Spleen (tissue), 11 donors: ENCODE data around the gene BORCS8. TPM values are rescaled to one million over a fixed set of nuclear protein-coding genes. Genes with fewer than 3 reads are reported as not detected.

Experiments used
- DNase-seq: peaks from one replicate; pipeline ENCODE4 v3.0.0-alpha.2; 2020
- H3K27ac ChIP-seq, 8 donors: fragments of 200-600 bp; sonication (generic) in 7 of 8; 1 replicate in 4 of 8; 2 replicates in 4 of 8; pipeline versions ENCODE4 v1.5.0 to v1.8.0; 2016 to 2021; ENCODE audit warnings: inconsistent platforms in 4 of 8, mild to moderate bottlenecking in 4 of 8, moderate library complexity in 1 of 8
- H3K27me3 ChIP-seq, 7 donors: fragments of 200-600 bp; sonication (generic) in 6 of 7; replicated peaks in 1 of 7; 1 replicate in 4 of 7; 2 replicates in 3 of 7; pipeline versions ENCODE4 v1.5.0 to v1.8.0; 2016 to 2021; ENCODE audit warnings: inconsistent platforms in 3 of 7, mild to moderate bottlenecking in 1 of 7
- H3K36me3 ChIP-seq, 6 donors: fragments of 200-600 bp; sonication (generic) in 5 of 6; 1 replicate in 4 of 6; 2 replicates in 2 of 6; pipeline versions ENCODE4 v1.5.0 to v1.8.0; 2016 to 2021; ENCODE audit warnings: inconsistent platforms in 2 of 6
- H3K4me1 ChIP-seq, 6 donors: fragments of 200-600 bp; sonication (generic) in 5 of 6; 1 replicate in 3 of 6; 2 replicates in 3 of 6; pipeline versions ENCODE4 v1.5.0 to v1.8.0; 2016 to 2021; ENCODE audit warnings: inconsistent platforms in 3 of 6
- H3K4me3 ChIP-seq, 8 donors: fragments of 200-600 bp; sonication (generic) in 7 of 8; 1 replicate in 4 of 8; 2 replicates in 4 of 8; pipeline versions ENCODE4 v1.5.0 to v1.8.0; 2016 to 2021; ENCODE audit warnings: inconsistent platforms in 4 of 8, mild to moderate bottlenecking in 4 of 8, moderate library complexity in 2 of 8
- H3K9me3 ChIP-seq, 8 donors: fragments of 200-600 bp; sonication (generic) in 7 of 8; 1 replicate in 4 of 8; 2 replicates in 4 of 8; pipeline versions ENCODE4 v1.5.0 to v1.8.0; 2016 to 2021; ENCODE audit warnings: inconsistent platforms in 4 of 8
- POLR2A ChIP-seq, 3 donors: fragments of 450-650 bp; IDR thresholded peaks; one replicate each; pipeline ENCODE4 v1.5.1; 2017; ENCODE audit warnings: antibody characterized with exemption in 3 of 3, mild to moderate bottlenecking in 1 of 3
- POLR2AphosphoS5 ChIP-seq, 3 donors: sonication (generic); formaldehyde crosslinking; IDR thresholded peaks; one replicate each; pipeline ENCODE4 v1.5.1; 2017; ENCODE audit warnings: antibody characterized with exemption in 3 of 3
- WGBS, 5 donors: extraction: QIAGEN DNeasy Blood & Tissue Kit in 3 of 5; methylation state at CpG; one replicate each; pipeline versions ENCODE4 v1.1.5 to v1.1.7; 2013 to 2018; 5-methylcytosine and 5-hydroxymethylcytosine counted together
- intact Hi-C: fragments of 100-400 bp; cut with DNase I; formaldehyde crosslinking; loops from one replicate; pipeline ENCODE4 v1.15.0; 2023; ENCODE audit warnings: low total_unique reads
- polyA plus RNA-seq, 3 donors: library from polyadenylated mRNA; stranded (reverse); fragments of 200-250 nt; gene quantifications; one replicate each; pipeline ENCODE4 v1.2.1, GENCODE V29; 2013
- total RNA-seq, 7 donors: library from RNA; depleted of rRNA in 3 of 7; stranded (reverse); fragments of >200 nt in 3 of 7; fragmentation: NEBNext Ultra II Directional in 4 of 7; extraction: Animal tissue kit (Norgen Biotek cat#: 25700) in 4 of 7; gene quantifications; one replicate each; pipeline versions ENCODE4 v1.1.0 to v1.2.1, GENCODE V29; 2016 to 2021
- TF ChIP-seq, protein P1 (sequence below), 11 experiments: fragments of 200-600 bp in 7 of 11; fragments of 450-650 bp in 4 of 11; sonication (generic) in 4 of 11; IDR thresholded peaks in 8 of 11; conservative IDR thresholded peaks in 3 of 11; 1 replicate in 7 of 11; 2 replicates in 4 of 11; pipeline versions ENCODE4 v1.4.0 to v1.8.0; 2016 to 2021; ENCODE audit warnings: antibody characterized with exemption in 11 of 11, inconsistent platforms in 4 of 11, mild to moderate bottlenecking in 1 of 11
- donor health status: healthy with polysubstance abuse.
- donor health status: DM: no; HTN: no; CAD: no; lungs with moderate emphysema.
- donor health status: DM: no; HTN: no; CAD: no.
- donor health status: Bipolar disorder and iron deficiency.
- donor health status: healthy.
- donor health status: DM: no; HTN: no; CAD: no.
- donor health status: DM: yes; HTN: yes; CAD: no.

The BORCS8 gene
- total and polyA plus RNA-seq, 10 donors, result 14.0 to 52.1 (median 26.2) TPM

DNA sequence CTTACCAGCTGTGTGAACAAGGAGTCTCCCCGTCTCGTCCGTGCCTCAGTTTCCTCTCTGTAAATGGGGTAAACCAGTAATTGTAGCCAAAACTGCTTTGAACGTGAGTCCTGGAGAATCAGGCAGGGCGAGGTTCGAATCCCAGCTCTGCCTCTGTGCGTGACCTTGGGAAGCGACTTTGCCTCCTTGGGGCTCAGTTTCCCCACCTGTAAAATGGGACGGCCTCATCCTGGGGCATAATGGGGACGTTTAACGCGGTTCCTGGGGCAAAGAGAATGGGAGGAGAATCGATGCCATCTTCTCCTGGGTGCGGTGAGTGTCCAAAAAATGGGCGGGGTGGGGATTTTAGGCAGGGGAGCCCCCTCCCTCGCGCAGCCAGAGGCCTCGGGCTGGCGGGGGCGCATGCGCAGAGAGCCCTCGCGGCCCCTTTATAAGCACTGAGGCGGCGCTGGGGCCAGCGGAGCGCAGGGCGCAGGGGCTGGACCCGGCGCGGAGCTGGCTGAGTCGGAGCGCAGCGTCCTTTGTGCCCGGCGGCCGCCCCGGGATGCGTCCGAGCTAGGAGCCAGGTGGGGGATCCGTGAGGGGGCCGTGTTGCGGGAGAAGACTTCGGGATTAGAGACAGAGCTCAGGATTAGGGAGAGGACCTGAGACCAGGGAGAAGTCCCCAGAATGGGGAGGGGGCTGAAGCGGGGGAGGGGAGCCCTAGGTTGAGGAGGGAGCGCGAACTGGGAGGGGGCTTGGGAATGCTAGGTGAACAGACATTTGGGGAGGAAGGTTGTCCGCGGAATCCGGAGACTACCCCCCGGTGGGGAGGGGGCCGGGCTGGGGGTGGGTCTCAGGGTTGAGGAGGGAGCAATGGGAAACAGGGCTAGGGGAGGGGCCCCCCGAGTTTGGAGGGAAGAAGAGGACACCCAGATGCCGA is 19.8 kb upstream of the BORCS8 start, which contains the start of gene NCAN:
Gene NCAN (plus strand): TSS at position 460 of the 922 bp plus-strand sequence. CDS start 4,996 bp downstream, outside the sequence.
- 9 to 13% (median 12%) methylated on average over 53 to 54 of the region's 54 CpGs for WGBS, 5 donors
- H3K4me1 ChIP-seq, result peaks cover 0 to 5% (median 0%) of the 10 kb centered on the region in 6 donors
- peaks cover 0 to 87% (median 45%) of the 10 kb centered on the region in 7 donors for H3K27me3 ChIP-seq
- H3K36me3 ChIP-seq, result no peaks in the 10 kb centered on the region
- TF ChIP-seq POLR2A (IDR thresholded peaks at IDR 0.05) (no peak), POLR2AphosphoS5 (IDR thresholded peaks at IDR 0.05) (no peak)
- TF ChIP-seq, protein P1, sequence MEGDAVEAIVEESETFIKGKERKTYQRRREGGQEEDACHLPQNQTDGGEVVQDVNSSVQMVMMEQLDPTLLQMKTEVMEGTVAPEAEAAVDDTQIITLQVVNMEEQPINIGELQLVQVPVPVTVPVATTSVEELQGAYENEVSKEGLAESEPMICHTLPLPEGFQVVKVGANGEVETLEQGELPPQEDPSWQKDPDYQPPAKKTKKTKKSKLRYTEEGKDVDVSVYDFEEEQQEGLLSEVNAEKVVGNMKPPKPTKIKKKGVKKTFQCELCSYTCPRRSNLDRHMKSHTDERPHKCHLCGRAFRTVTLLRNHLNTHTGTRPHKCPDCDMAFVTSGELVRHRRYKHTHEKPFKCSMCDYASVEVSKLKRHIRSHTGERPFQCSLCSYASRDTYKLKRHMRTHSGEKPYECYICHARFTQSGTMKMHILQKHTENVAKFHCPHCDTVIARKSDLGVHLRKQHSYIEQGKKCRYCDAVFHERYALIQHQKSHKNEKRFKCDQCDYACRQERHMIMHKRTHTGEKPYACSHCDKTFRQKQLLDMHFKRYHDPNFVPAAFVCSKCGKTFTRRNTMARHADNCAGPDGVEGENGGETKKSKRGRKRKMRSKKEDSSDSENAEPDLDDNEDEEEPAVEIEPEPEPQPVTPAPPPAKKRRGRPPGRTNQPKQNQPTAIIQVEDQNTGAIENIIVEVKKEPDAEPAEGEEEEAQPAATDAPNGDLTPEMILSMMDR (IDR thresholded peaks at IDR 0.05 in 8 of 11, conservative IDR thresholded peaks at IDR 0.05 in 3 of 11), result no peak
- H3K27ac ChIP-seq, result no peak within 1 kb of the TSS
- no peaks in the 10 kb centered on the region for H3K9me3 ChIP-seq
- intact Hi-C loops, result no loop called here
- DNase-seq, result no peak
- H3K4me3 ChIP-seq, result no peak within 1 kb of the TSS

DNA sequence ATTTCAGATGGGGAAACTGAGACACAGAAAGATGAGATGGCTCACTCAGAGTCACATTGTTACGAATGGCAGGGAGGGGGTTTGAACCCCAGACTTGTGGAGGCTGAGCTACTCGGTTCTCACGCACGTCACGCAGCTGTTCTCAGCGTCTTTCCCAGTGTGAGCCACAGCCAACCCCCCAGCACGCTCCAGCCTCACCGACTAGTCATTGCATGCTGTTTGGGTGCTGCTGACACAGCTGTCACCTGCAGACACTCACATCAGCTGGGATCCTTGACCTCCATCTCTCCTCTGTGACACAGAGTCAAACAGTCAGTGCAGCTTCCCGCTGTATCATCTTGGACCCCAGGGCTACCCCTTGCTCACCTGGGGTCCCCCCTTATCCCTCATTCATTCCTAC is 17.4 kb upstream of the BORCS8 start:
- DNase-seq, result no peak
- intact Hi-C loops, result no loop called here
- WGBS, 5 donors, result 61 to 77% (median 64%) methylated on average over 9 of the region's 9 CpGs

DNA sequence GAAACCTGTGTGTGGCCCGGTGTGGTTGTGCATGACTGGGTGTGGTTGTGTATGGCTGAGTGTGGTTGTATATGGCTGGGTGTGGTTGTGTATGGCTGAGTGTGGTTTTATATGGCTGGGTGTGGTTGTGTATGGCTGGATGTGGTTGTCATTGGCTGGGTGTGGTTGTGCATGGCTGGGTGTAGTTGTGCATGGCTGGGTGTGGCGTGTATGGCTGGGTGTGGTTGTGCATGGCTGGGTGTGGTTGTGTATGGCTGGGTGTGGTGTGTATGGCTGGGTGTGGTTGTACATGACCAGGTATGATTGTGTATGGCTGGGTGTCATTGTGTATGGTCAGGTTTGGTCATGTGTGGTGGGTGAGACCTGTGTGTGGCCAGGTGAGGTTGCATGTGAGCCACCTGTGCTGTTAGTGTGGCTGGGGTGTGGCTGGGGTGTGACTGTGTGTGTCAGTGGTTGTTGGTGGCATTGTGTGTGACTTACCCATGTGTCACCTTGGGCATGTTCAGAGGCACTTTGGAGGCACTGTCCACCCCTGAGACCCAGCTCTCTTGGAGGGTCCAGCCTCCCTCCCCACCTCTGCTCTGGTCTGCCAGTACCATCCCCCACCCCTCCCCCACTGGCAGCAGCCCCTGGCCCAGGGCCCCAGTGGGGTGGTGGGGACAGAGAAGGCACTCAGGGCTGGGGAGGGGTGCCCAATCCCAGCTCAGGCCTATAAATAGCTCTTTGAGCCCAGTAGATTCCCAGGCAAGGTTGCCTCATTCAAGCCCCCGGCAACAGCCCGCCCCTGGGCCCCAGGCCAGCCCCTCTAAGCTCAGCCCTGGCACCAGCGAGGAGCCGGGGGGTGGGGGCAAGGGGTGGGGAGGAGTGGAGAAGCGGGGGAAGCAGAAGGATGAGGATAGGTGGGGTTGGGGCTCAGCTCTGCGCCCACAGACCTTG is 16.0 kb upstream of the BORCS8 start:
- intact Hi-C loops, result no loop called here
- no peak for DNase-seq
- peaks cover 0 to 20% (median 4%) of the 10 kb centered on the region in 6 donors for H3K4me1 ChIP-seq
- TF ChIP-seq POLR2AphosphoS5 (IDR thresholded peaks at IDR 0.05) (no peak), POLR2A (IDR thresholded peaks at IDR 0.05) (no peak)
- TF ChIP-seq, protein P1 (IDR thresholded peaks at IDR 0.05 in 8 of 11, conservative IDR thresholded peaks at IDR 0.05 in 3 of 11), result no peak
- H3K27ac ChIP-seq, result no peak overlapping the region
- no peaks in the 10 kb centered on the region for H3K9me3 ChIP-seq
- WGBS, 5 donors, result 45 to 74% (median 58%) methylated on average over 6 to 8 of the region's 8 CpGs
- H3K4me3 ChIP-seq, result no peak overlapping the region
- H3K36me3 ChIP-seq, result no peaks in the 10 kb centered on the region
- H3K27me3 ChIP-seq, result peaks cover 0 to 52% (median 25%) of the 10 kb centered on the region in 7 donors

More for the DNA sequence above, 17.4 kb upstream of the BORCS8 start:
- Histone ChIP-seq H3K4me3 (no peak overlapping the region), H3K36me3 (no peaks in the 10 kb centered on the region), H3K27me3 (peaks cover 0 to 67% (median 30%) of the 10 kb centered on the region in 7 donors), H3K9me3 (no peaks in the 10 kb centered on the region), H3K4me1 (peaks cover 0 to 6% (median 2%) of the 10 kb centered on the region in 6 donors), H3K27ac (no peak overlapping the region)
- no peak for TF ChIP-seq POLR2A (IDR thresholded peaks at IDR 0.05)
- no peak for TF ChIP-seq POLR2AphosphoS5 (IDR thresholded peaks at IDR 0.05)
- TF ChIP-seq, protein P1 (IDR thresholded peaks at IDR 0.05 in 8 of 11, conservative IDR thresholded peaks at IDR 0.05 in 3 of 11), result no peak
